Stimulated activated CD8-positive, alpha-beta memory T cell treated with anti-CD3 and anti-CD28 coated beads, Interleukin-4, amount 100 ng/mL, for 4 hours (primary cell): Measurements from ENCODE around the gene SLC12A6.
"Not testable (repeated sequence)": the region's sequence is repeated elsewhere in the genome, so short reads cannot be mapped to it uniquely, and the experiment has no call there.

Experiments
- DNase-seq, 2 donors: peaks; one replicate each; pipeline ENCODE4 v3.0.0-alpha.2; 2020; ENCODE audit warnings: low read depth in 2 of 2, low spot score in 1 of 2

SLC12A6 gene

GRCh38 chr15:34358367-34358766 lies 20.8 kb upstream of the SLC12A6 start:
- no peak for DNase-seq

DNA sequence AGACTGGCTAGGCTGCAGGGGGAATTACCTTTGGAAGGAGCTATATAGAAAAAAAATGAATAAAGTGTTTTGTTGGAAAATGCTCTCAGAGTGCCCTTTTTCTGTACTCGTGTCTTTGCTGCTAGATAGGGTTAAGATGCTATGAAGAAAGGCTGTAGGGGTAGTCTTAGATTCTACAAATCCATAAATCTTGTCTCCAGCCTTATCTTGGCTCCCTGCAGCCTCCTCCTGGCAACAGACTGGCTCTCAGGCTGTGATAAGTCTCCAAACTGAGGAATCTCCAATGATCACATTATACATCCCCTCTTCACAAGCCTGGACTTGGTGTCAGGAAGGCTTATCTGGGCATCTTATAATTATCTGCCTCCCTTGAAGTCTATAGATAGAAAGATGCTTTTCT lies 20.1 kb upstream of the SLC12A6 start:
- DNase-seq = no peak

DNA sequence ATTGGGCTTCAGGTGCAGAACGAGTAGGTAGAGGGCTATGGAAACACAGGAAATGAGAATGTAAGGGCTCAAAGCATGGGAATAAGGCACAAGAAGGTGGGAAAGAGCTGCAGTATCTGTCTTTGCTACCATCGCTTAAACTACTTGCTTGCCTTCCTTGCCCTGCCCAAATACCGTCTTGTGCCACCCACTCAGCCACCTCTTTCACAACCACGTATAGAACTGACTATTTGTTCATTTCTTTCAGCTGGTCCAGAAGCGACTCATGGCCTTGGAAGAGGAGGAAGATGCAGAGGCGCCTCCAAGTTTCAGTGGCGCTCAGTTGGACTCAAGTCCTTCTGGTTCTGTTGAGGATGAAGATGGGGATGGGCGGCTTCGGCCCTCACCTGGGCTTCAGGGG lies 17.7 kb upstream of the SLC12A6 start:
- no peak for DNase-seq

DNA sequence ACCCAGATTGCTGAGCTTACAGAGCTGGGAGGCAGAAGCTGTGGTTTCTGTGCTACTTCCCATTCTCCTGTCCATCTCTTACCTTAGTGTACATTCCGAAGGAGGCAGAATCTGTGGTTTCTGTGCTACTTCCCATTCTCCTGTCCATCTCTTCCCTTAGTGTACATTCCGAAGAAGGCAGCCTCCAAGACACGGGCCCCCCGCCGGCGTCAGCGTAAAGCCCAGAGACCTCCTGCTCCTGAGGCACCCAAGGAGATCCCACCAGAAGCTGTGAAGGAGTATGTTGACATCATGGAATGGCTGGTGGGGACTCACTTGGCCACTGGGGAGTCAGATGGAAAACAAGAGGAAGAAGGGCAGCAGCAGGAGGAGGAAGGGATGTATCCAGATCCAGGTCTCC lies 16.7 kb upstream of the SLC12A6 start:
- no peak for DNase-seq

DNA sequence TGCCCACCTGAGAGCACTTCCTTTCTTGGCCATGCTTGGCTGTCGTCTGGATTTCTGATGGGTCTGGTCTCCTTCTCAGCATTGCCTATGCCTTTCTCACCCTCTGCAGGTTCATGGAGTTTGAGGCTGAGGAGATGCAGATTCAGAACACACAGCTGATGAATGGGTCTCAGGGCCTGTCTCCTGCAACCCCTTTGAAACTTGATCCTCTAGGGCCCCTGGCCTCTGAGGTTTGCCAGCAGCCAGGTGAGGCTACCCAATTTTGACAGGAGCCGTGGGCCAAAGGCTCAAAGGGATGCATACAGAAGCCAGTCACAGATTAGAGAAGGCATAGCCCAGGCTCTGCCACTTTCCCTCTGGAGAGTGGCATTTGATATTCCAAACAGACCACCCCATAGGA lies 16.0 kb upstream of the SLC12A6 start:
- no peak for DNase-seq

DNA sequence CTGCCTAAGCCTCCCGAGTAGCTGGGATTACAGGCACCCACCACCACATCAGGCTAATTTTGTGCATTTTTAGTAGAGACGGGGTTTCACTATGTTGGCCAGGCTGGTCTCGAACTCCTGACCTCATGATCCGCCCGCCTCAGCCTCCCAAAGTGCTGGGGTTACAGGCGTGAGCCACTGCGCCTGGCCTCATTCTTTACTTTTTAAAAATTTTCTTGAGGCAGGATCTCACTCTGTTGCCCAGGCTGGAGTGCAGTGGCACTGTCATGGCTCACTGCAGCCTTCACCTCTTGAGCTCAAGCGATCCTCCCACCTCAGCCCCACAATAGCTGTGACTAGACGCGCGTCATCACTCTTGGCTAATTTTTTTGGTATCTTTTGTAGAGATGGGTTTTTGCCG lies 15.4 kb upstream of the SLC12A6 start:
- not testable (repeated sequence) for DNase-seq

DNA sequence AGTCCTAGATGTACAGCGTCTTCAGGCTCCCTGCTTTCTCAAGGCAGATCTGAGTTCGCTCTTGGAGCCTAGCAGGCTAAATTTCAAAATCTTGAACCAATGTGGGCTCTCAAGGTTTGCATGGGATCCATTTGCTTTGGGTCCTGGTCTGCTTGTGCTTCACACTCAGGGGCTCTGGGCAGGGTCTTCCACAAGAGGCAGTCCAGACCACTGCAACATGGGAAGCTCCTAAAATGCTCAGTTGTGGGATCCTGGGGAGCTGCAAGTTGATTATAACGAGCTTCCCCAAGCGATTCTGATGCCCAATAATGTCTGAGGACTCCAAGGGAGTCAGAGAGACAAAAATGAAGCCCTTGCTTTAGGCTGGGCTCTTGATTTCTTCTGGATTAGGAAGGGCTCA lies 12.2 kb upstream of the SLC12A6 start:
- DNase-seq = no peak

- no peak for DNase-seq
Measured at GRCh38 chr15:34348735-34349300, 11.2 kb upstream of the SLC12A6 start.

DNA sequence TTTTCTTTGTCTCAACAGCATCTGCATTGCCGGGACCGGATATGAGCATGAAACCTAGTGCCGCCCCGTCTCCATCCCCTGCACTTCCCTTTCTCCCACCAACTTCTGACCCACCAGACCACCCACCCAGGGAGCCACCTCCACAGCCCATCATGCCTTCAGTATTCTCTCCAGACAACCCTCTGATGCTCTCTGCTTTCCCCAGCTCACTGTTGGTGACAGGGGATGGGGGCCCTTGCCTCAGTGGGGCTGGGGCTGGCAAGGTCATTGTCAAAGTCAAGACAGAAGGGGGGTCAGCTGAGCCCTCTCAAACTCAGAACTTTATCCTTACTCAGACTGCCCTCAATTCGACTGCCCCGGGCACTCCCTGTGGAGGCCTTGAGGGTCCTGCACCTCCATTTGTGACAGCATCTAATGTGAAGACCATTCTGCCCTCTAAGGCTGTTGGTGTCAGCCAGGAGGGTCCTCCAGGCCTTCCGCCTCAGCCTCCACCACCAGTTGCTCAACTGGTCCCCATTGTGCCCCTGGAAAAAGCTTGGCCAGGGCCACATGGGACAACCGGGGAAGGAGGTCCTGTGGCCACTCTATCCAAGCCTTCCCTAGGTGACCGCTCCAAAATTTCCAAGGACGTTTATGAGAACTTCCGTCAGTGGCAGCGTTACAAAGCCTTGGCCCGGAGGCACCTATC lies 10.5 kb upstream of the SLC12A6 start:
- DNase-seq = no peak

DNA sequence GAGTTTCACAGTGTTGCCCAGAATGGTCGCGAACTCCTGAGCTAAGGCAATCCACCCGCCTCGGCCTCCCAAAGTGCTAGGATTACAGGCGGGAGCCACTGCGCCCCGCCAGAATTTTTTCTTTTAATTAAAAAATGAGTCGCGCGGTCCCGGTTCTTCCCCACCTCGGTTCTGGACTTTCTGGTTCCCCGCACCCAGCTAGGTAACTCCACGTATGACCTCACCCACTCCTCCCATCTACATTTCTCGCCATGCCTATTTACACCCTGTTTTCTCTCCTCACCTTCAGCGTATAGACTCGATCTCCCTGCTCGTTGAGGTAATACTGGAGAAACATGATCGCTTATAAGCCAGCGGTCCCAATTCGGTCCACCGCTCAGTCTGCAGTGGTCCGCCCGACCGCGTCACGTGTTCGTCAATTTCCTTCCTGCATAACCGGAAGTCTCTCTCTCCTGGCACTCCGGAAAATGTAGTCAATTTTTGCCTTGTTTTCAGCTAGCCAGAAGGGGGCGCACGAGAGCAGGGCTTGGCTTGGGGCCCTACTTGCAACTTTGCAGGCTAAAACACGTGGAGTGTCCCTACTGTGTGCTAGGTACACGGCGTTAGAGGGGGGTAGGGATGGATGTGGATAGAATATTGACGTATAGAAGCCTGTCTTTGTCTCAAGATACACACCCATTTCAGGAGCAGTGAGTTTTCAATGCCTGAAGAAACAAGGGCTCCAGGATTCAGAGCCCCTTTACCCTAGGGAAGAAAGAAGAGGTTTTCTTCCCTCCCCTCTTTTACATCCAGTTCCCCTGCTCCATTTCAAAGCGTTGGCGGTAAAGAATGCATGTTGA lies 5.4 kb upstream of the SLC12A6 start, which contains the start of the genes NOP10 and NUTM1:
NOP10 (minus strand) TSS at position 400 of the 839 bp plus-strand sequence; CDS start at position 337, 63 bp downstream.
NUTM1 (plus strand) TSS at position 579 of the 839 bp plus-strand sequence. CDS start 382 bp downstream, outside the sequence.
- peak; percentile 82 to 96 for DNase-seq

DNA sequence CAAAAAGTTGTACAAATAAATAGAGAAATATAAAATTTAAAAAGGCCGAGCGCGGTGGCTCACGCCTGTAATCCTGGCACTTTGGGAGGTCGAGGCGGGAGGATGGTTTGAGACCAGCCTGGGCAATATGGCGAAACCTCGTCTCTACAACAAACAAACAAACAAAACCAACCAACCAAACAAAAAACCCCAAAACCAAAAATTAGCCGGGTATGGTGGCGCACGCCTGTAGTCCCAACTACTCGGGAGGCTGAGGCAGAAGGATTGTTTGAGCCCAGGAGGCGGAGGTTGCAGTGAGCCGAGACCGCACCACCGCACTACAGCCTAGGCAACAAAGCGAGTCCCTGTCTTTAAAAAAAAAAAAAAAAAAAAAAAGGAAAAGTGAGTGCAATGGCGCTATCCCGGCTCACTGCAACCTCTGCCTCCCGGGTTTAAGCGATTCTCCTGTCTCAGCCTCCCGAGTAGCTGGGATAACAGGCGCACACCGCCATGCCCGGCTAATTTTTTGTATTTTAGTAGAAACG lies 4.7 kb upstream of the SLC12A6 start:
- not testable (repeated sequence) for DNase-seq

DNA sequence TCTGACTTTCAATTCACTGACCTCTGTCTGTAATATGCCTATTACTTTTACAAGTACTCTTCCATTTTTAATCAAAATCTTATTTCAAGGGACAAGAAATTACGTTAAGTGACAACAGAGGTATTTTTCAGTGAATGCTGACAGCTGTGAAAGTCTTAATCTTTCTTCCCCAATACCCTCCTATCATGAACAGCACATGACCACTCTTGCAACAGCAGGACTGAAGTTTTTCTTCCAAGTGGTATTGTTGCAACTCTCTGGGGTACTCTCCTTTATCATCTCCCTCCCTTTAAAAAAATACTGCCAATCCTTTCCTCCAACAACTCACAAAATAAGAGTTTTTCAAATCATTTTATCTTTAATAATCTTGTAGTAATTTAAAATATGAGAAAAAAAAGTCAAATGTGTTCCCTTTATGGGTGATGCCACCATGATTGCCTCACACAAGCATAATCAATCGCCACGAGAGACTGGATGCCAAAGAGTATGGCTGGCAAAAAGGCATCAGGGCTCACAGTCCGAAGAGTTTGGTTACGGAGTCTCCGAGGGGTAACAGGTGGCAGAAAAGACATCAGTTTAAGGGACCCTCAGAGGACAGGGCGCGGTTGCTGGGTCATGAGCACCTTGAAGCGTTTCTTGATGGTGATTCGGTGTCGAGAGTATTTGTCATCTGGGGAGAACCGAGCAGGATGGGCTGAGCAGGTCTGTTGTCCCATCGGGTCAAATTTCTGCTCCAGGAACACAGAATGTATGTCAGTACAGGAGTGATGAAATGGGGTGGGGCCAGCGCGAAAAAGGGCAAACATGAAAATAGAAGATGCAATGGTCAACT lies 4.0 kb upstream of the SLC12A6 start:
- no peak for DNase-seq

DNA sequence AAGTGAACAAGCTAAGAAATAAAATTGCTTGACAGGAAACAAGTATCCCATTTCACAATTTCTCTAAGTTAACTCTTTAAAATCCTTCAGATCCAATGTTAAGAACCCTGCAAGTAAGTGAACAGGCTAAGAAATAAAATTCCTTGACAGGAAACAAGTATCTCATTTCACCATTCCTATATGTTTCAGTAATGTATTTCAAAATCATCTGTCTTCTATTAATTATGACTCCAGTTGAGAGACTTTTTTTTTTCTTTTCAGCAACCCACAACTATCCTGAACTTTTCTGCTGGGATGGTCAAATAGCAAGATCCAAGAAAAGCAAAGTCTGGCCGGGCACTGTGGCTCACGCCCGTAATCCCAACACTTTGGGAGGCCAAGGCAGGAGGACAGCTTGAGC lies 2.4 kb upstream of the SLC12A6 start:
- no peak for DNase-seq

GRCh38 chr15:34338347-34338746 lies 766 bp upstream of the SLC12A6 start:
- no peak for DNase-seq

DNA sequence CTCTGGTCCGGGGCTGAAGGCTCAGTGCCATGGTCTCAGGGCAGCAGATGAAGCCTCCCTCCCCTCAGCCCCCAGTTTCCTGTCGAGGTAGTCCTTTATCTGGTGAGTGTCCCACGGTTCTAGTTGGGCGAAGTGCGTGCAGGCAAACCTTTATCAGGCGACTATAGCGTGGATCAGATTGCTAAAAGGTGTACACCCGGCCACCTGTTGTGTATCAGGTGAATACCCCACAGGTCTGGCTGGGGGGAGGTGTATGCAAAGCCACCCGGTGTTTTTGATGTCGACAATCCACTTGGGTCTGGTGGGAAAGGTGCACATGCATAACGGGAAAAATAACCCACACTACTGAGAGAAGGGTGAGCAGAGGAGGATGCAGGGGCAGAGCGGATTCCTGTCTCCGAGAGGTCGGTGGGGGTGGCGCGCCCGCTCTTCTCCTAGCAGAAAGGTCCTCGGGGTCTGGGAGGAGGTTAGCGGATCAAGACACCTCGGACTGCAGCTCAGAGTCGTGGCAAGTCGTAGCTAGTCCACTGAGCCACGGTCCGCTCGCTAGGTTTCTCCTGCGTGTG lies 507 bp downstream of the SLC12A6 start:
- no peak for DNase-seq

DNA sequence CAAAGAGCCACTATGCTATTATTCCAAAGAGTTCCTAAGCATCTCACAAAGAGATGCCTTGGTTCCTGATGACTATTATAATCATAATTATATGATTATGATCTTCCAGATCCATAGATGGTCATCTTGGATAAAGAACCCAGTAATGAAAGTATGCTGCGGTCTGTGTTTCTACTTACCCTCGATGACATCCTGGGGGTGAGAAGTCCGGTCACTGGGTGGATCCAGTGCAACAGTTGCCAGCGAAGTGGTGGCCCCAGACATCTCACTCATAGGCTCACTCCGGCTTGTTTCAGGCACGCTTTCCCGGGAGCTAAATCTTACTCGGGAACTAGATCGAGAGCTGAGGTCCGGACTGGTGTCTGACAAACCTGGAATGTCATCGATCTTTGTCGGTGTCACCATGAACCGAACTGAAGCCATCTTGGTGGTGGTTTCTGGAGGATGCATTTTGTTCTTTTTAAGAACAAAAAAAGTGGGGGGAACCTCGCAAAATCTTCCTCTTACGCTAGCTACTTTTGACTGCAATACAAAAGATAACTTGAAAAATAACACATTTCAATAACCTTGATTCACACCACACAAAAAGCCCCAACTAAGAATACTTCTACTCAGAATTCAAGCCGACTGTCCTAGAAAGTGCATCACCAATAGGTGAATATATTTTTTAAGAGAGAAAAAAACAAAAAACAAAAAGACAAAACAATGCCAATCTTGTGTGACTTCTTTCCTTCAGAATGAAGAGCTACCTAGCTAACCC lies 1.2 kb downstream of the SLC12A6 start:
- DNase-seq = no peak

DNA sequence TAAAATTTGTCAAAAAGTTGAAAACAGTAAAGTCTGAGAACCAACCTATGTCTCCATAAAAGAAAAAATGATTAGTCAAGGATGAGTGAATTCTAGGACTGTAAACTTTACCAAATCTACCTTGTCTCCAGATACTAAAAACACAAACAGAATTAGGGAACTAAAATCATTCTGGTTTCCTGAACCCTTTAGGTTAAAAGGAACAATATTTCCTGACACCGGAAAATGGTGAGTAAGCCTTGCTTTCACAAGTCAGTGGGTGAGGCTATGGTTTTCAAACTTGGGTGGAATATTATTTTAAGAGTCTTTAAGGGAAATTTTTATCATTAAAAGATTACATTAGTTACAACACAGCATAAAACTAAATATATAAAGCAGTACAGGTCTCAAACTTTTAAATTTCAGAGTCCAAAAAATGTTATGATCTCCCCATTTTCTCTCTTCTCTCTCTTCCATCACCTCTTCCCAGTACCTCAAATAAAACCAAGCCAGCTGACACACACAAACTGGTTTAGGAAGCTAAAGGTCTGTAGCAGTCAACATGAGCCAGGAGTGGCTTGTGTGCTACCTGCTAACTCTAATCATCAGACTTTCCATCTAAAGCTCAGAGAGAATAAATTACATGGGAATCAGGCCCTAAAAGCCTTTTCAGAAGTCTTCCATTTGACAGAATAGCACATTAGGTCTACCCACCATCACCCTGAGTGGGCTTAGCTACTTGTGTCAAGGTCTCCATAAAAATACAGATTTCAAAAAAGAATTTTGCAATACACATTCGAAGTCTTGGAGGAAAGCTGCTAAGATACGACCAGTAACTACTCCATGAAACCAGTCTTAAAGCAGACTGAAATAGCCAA lies 2.2 kb downstream of the SLC12A6 start:
- DNase-seq = no peak

DNA sequence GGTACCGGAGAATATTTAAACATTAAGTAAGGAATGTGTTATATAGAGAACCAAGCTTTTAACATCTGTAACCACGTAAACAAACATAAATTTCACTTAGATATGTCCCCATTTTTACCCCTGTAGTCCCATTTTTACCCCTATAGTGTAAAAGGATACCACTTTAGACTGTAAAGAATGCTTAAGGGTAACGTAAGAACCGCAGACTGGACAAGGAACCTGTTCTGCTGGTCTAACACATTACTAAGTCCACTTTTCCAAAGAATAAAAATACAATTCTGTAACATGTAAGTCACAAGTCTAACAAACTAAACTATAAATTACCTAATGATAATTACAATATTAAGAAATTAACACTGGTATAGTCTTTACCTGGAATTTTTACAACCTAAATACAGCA lies 2.9 kb downstream of the SLC12A6 start:
- no peak for DNase-seq

GRCh38 chr15:34332553-34333120 lies 4.9 kb downstream of the SLC12A6 start:
- DNase-seq = no peak
